Measurements from ENCODE around the gene TMEM141.

DNA sequence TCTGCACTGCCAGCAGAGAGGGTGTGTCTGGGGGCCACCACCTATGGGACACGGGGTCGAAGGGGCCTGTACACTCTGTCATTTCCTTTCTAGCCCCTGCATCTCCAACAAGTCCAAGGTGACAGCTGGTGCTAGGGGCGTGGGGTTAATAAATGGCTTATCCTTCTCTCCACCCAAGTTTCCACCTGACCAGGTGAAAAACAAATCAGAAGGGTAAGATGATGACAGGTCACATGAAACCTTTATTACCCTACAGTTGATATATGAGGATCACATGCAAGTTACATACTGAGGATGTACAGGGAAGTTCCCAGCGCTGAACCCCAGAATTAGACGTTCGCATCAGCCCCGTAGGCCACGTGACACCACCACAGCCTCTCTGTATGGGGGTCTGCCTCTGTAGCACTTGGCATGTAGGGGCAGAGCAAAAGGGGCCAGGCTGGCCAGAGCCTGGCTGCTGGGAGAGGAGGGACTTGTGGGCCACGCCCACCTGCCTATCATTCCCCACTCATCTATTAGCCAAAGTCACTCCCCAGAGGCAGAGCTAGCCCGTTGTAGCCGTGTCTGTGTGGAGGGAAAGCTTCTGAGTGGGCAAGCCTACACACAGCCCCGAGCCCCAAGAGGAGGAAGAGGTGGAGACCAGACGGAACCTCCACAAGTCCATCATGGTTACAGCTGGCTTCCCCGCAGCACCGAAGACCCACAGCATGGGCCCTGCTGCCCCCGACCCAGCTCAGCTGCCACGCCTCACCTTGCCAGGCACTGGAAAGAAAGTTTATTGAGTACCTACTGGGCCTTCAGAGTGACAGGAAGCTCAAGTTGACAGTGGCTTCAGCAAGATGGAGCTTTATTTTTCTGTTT is 2.2 kb downstream of the TMEM141 start:
- TF ChIP-seq EZH2 (IDR thresholded peaks at IDR 0.05; ENCODE audit: insufficient read depth, poor library complexity, severe bottlenecking), result no peak
- TF ChIP-seq EZH2phosphoT487 (IDR thresholded peaks at IDR 0.05; ENCODE audit: insufficient read depth, low read depth), result no peak

Measured in GM23248 (cell line).